HEK293 (cell line): ENCODE data around the gene JOSD1.

ENCODE experiments used
- CTCF ChIA-PET: fragments of 350-600 bp; formaldehyde crosslinking; extraction: SDS; loops from one replicate; lab custom pipeline; 2021; ENCODE audit warnings: antibody characterized with exemption; lab: Yijun Ruan, JAX
- POLR2A ChIA-PET: fragments of 300-600 bp; formaldehyde crosslinking; extraction: SDS; loops from one replicate; lab custom pipeline; 2020; ENCODE audit warnings: antibody characterized with exemption, inconsistent platforms; lab: Yijun Ruan, JAX
- H3K27ac ChIP-seq: fragments of 200-500 bp; sonication (Bioruptor generic); 2 replicates; pipeline ENCODE4 v1.5.1; 2014; ENCODE audit warnings: low read depth, low read length, control low read depth, inconsistent platforms; ENCODE audit errors: extremely low read depth
- H3K36me3 ChIP-seq, 2 experiments: fragments of 200-500 bp in 1 of 2; sonication (Bioruptor generic) in 1 of 2; 1 replicate in 1 of 2; 2 replicates in 1 of 2; pipeline ENCODE4 v1.5.1; 2014 to 2017; ENCODE audit warnings: inconsistent platforms in 2 of 2, low read length in 2 of 2; ENCODE audit not compliant: control insufficient read depth in 2 of 2, insufficient read depth in 1 of 2
- H3K4me1 ChIP-seq: fragments of 200-500 bp; sonication (Bioruptor generic); 2 replicates; pipeline ENCODE4 v1.5.1; 2014; ENCODE audit warnings: mild to moderate bottlenecking, low read length, inconsistent platforms; ENCODE audit not compliant: control insufficient read depth, insufficient read depth
- H3K4me3 ChIP-seq: 2 replicates; pipeline ENCODE4 v1.5.1; 2011; ENCODE audit warnings: low read depth, mild to moderate bottlenecking, control low read depth, low read length, moderate library complexity
- H3K9me3 ChIP-seq: fragments of 200-500 bp; sonication (Bioruptor generic); 2 replicates; pipeline ENCODE4 v1.5.1; 2014; ENCODE audit warnings: low read depth, low read length, inconsistent platforms; ENCODE audit not compliant: control insufficient read depth, insufficient read depth
- EGR2 ChIP-seq: fragments of 450-650 bp; formaldehyde crosslinking; IDR thresholded peaks from 2 replicates; pipeline ENCODE4 v1.5.1; 2016; ENCODE audit warnings: low read depth, missing biosample characterization, missing genetic modification characterization
- PRDM1 ChIP-seq: fragments of 450-650 bp; formaldehyde crosslinking; IDR thresholded peaks from 2 replicates; pipeline ENCODE4; 2016; ENCODE audit warnings: missing biosample characterization, missing genetic modification characterization
- SCRT2 ChIP-seq: fragments of 450-650 bp; formaldehyde crosslinking; IDR thresholded peaks from 2 replicates; pipeline ENCODE4 v1.5.1; 2016; ENCODE audit warnings: missing biosample characterization, missing genetic modification characterization
- SP7 ChIP-seq: fragments of 450-650 bp; formaldehyde crosslinking; IDR thresholded peaks from 2 replicates; pipeline ENCODE4 v1.5.1; 2016; ENCODE audit warnings: missing biosample characterization, missing genetic modification characterization
- ZBTB17 ChIP-seq: fragments of 450-650 bp; formaldehyde crosslinking; IDR thresholded peaks from 2 replicates; pipeline ENCODE4 v1.5.1; 2016; ENCODE audit warnings: missing biosample characterization, missing genetic modification characterization
- ZEB2 ChIP-seq: fragments of 450-650 bp; formaldehyde crosslinking; IDR thresholded peaks from 2 replicates; pipeline ENCODE4 v1.5.1; 2016; ENCODE audit warnings: missing biosample characterization, missing genetic modification characterization
- ZNF169 ChIP-seq: fragments of 450-650 bp; formaldehyde crosslinking; IDR thresholded peaks from 2 replicates; pipeline ENCODE4 v1.5.1; 2016; ENCODE audit warnings: missing biosample characterization, missing genetic modification characterization
- ZNF202 ChIP-seq: fragments of 450-650 bp; formaldehyde crosslinking; IDR thresholded peaks from 2 replicates; pipeline ENCODE4 v1.5.1; 2016; ENCODE audit warnings: missing biosample characterization, missing genetic modification characterization, borderline replicate concordance
- ZNF558 ChIP-seq: fragments of 450-650 bp; formaldehyde crosslinking; IDR thresholded peaks from 2 replicates; pipeline ENCODE4 v1.5.1; 2016; ENCODE audit warnings: missing biosample characterization, missing genetic modification characterization
- ZNF571 ChIP-seq: fragments of 450-650 bp; formaldehyde crosslinking; IDR thresholded peaks from 2 replicates; pipeline ENCODE4 v1.5.0; 2017; ENCODE audit warnings: missing biosample characterization, missing genetic modification characterization
- ZNF600 ChIP-seq: fragments of 450-650 bp; formaldehyde crosslinking; IDR thresholded peaks from 2 replicates; pipeline ENCODE4 v1.5.1; 2016; ENCODE audit warnings: missing biosample characterization, missing genetic modification characterization
- ZSCAN16 ChIP-seq: fragments of 450-650 bp; formaldehyde crosslinking; IDR thresholded peaks from 2 replicates; pipeline ENCODE4 v1.5.1; 2016; ENCODE audit warnings: missing biosample characterization, missing genetic modification characterization
- ZSCAN23 ChIP-seq: fragments of 450-650 bp; formaldehyde crosslinking; IDR thresholded peaks from 2 replicates; pipeline ENCODE4 v1.5.1; 2016; ENCODE audit warnings: missing biosample characterization, missing genetic modification characterization
- ZSCAN30 ChIP-seq: fragments of 450-650 bp; IDR thresholded peaks from 2 replicates; pipeline ENCODE4 v1.5.1; 2018; ENCODE audit warnings: missing biosample characterization, mild to moderate bottlenecking, missing genetic modification characterization, moderate library complexity
- TF ChIP-seq, protein P1 (sequence below): fragments of 450-650 bp; formaldehyde crosslinking; IDR thresholded peaks from 2 replicates; pipeline ENCODE4 v1.5.1; 2017; ENCODE audit warnings: missing biosample characterization, missing genetic modification characterization
- TF ChIP-seq, protein P2 (sequence below): fragments of 450-650 bp; formaldehyde crosslinking; IDR thresholded peaks from 2 replicates; pipeline ENCODE4 v1.5.1; 2017; ENCODE audit warnings: missing biosample characterization, missing genetic modification characterization
- TF ChIP-seq, protein P3 (sequence below): fragments of 450-650 bp; IDR thresholded peaks from 2 replicates; pipeline ENCODE4 v1.5.1; 2018; ENCODE audit warnings: missing biosample characterization, missing genetic modification characterization
- TF ChIP-seq, protein P4 (sequence below): fragments of 450-650 bp; formaldehyde crosslinking; IDR thresholded peaks from 2 replicates; pipeline ENCODE4 v1.5.1; 2017; ENCODE audit warnings: missing biosample characterization, missing genetic modification characterization

JOSD1 gene

DNA sequence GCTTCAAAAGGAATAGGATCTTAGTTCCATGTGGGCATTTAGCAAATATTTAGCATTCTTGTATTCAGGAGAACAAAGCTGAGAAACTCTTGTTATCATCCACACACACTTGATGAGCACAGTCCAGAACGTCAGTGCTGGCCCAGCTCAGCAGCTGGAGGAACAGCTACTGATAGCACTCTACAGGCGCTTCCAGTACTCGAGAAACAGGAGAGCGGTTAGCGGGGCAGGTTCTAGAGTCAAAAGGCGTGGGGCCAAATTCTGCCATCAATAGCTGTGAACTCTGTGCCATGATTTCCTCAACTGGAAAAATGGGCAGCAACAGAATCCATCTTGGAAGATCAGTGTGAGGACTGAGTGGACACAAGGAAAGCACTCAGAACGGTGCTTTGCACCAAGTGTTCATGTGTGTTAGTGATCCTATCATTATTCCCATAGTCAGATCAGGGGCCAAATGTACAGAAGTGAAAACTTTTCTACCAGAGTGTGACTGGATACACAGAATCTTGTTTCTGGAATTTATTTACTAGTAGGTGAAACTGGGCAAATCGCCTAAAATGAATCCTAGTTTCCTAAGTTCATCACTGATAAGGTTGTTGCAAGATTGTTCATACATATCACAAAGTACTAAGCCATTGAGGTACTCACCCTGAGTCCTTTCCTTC, 3.2 kb downstream of the JOSD1 start:
- ChIA-PET POLR2A (interaction anchor here (0.5 to 8.0 kb wide), 5 partner anchors 8 to 43 kb away, joined by 3 to 60 read pairs (median 10); partner anchors contain the start of genes GTPBP1 and TOMM22), CTCF (interaction anchor here (0.5 to 2.9 kb wide), 6 partner anchors 16 to 645 kb away, joined by 4 to 20 read pairs (median 5); partner anchors contain the start of gene TOMM22)
- Histone ChIP-seq H3K4me1 (peaks cover 3% of the 10 kb centered on the region; the same call in 1 of the 2 replicates), H3K27ac (peak overlapping the region; percentile 55; the same call in 1 of the 2 replicates), H3K4me3 (peak overlapping the region; percentile 76), H3K36me3 (peaks cover 4 to 43% of the 10 kb centered on the region in 2 experiments; a peak in 2 of 3 replicates), H3K9me3 (no peaks in the 10 kb centered on the region)
- TF ChIP-seq, protein P1, sequence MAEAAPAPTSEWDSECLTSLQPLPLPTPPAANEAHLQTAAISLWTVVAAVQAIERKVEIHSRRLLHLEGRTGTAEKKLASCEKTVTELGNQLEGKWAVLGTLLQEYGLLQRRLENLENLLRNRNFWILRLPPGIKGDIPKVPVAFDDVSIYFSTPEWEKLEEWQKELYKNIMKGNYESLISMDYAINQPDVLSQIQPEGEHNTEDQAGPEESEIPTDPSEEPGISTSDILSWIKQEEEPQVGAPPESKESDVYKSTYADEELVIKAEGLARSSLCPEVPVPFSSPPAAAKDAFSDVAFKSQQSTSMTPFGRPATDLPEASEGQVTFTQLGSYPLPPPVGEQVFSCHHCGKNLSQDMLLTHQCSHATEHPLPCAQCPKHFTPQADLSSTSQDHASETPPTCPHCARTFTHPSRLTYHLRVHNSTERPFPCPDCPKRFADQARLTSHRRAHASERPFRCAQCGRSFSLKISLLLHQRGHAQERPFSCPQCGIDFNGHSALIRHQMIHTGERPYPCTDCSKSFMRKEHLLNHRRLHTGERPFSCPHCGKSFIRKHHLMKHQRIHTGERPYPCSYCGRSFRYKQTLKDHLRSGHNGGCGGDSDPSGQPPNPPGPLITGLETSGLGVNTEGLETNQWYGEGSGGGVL: peak; percentile 51; the same call in 1 of the 2 replicates
- TF ChIP-seq ZNF558 (tag by site-specific recombination) (peak; percentile 25; the same call in 1 of the 2 replicates), ZEB2 (tag by site-specific recombination) (no peak), ZSCAN30 (tag by site-specific recombination) (0 out of 2 replicates have a peak, but pooled peaks have one; percentile 5), SCRT2 (tag by site-specific recombination) (peak; percentile 61; the same call in 1 of the 2 replicates), ZNF600 (tag by site-specific recombination) (peak; percentile 56), ZSCAN16 (0 out of 2 replicates have a peak, but pooled peaks have one; percentile 69)
- TF ChIP-seq, protein P2, sequence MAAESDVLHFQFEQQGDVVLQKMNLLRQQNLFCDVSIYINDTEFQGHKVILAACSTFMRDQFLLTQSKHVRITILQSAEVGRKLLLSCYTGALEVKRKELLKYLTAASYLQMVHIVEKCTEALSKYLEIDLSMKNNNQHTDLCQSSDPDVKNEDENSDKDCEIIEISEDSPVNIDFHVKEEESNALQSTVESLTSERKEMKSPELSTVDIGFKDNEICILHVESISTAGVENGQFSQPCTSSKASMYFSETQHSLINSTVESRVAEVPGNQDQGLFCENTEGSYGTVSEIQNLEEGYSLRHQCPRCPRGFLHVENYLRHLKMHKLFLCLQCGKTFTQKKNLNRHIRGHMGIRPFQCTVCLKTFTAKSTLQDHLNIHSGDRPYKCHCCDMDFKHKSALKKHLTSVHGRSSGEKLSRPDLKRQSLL: 0 out of 2 replicates have a peak, but pooled peaks have one; percentile 16
- TF ChIP-seq, protein P3, sequence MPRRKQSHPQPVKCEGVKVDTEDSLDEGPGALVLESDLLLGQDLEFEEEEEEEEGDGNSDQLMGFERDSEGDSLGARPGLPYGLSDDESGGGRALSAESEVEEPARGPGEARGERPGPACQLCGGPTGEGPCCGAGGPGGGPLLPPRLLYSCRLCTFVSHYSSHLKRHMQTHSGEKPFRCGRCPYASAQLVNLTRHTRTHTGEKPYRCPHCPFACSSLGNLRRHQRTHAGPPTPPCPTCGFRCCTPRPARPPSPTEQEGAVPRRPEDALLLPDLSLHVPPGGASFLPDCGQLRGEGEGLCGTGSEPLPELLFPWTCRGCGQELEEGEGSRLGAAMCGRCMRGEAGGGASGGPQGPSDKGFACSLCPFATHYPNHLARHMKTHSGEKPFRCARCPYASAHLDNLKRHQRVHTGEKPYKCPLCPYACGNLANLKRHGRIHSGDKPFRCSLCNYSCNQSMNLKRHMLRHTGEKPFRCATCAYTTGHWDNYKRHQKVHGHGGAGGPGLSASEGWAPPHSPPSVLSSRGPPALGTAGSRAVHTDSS (tag by site-specific recombination): no peak

DNA sequence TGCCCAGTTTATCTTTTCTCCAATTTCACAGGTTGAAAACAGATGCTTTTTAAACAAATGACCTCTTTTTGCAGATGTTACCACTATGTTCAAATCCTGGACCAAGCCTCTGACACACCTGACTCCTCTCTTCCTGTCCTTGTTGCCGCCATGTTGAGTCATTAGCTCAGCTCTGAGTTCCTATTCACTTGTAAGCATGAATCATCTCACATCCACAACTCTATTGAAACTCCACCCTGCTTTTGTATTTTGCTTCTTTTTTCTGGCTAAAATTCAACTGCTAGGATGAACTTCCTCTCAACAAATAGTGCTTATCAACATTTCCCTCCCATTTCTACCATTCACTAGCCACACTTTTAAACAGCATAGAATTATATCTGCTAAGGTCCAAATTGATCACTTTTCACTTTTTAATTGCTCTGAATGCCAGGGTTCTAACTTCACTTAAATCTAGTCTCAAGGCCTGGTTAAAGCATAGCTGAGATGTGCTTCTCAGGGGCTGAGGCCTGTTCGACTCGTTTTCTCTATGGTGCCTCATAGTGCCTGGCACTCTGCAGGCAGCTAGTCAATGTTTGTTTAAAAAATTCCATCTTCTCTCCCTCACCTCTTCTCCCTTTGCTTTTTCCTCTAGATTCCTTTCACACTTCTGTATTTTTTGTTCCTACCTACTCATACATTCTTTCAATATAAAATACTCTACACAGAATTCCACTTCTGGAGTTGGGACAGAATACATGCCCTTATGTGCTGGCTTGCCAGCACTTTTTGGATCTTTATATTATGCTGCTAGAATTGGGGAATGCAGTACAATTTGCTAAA, 3.9 kb downstream of the JOSD1 start:
- ChIA-PET CTCF (interaction anchor here (1.3 to 1.6 kb wide), 4 partner anchors 15 to 645 kb away, joined by 4 to 8 read pairs (median 5); partner anchors contain the start of gene TOMM22), POLR2A (interaction anchor here (1.9 to 8.0 kb wide), 2 partner anchors 9 to 14 kb away, joined by 12 to 60 read pairs; partner anchors contain the start of genes GTPBP1 and TOMM22)
- H3K9me3 ChIP-seq: no peaks in the 10 kb centered on the region
- H3K4me3 ChIP-seq: peak overlapping the region; percentile 4; the same call in 1 of the 2 replicates
- TF ChIP-seq, protein P4, sequence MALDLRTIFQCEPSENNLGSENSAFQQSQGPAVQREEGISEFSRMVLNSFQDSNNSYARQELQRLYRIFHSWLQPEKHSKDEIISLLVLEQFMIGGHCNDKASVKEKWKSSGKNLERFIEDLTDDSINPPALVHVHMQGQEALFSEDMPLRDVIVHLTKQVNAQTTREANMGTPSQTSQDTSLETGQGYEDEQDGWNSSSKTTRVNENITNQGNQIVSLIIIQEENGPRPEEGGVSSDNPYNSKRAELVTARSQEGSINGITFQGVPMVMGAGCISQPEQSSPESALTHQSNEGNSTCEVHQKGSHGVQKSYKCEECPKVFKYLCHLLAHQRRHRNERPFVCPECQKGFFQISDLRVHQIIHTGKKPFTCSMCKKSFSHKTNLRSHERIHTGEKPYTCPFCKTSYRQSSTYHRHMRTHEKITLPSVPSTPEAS (tag by site-specific recombination): no peak
- TF ChIP-seq ZBTB17 (tag by site-specific recombination): peak; percentile 74
- TF ChIP-seq ZNF571 (tag by site-specific recombination): no peak
- TF ChIP-seq ZNF202: no peak
- TF ChIP-seq ZNF169: no peak
- TF ChIP-seq EGR2 (tag by site-specific recombination): no peak
- peak; percentile 89 for TF ChIP-seq PRDM1 (tag by site-specific recombination)
- 0 out of 2 replicates have a peak, but pooled peaks have one; percentile 32 for TF ChIP-seq SP7 (tag by site-specific recombination)
- TF ChIP-seq ZSCAN23: no peak
- TF ChIP-seq, all 188 proteins: peak for 3
- peaks cover 3% of the 10 kb centered on the region; the same call in 1 of the 2 replicates for H3K4me1 ChIP-seq
- H3K36me3 ChIP-seq: peaks cover 4 to 49% of the 10 kb centered on the region in 2 experiments
- H3K27ac ChIP-seq: peak overlapping the region; percentile 55
